ENCODE results near the gene ATP2B1.

GRCh38 chr12:89740943-89741342, 32.3 kb upstream of the ATP2B1 start:
- TF ChIP-seq CTCF (conservative IDR thresholded peaks at IDR 0.05; ENCODE audit: low read depth, low read length) (no peak), EZH2phosphoT487 (IDR thresholded peaks at IDR 0.05; ENCODE audit: borderline replicate concordance, low read length) (no peak)
